ENCODE measurements around the gene MOXD1.

DNA sequence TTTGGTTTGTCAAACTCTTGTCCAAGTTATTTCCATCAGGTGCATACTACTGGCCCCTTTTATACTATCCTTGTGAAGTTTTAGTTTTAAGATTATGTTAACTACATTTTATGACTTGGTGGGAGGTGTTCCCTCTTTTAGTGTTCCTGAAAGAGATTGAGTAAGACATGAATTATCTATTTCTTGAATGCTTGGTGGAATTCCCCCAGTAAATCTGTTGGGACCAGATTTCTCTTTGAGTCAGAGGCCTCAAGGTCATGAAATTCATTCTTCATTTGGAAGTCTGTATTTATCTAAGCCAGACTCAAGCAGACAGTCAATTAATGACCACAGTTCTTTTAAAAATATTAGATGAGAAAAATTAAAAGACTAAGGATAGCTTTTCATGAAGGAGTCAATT lies 81.3 kb downstream of the MOXD1 start:
- TF ChIP-seq, protein P1, sequence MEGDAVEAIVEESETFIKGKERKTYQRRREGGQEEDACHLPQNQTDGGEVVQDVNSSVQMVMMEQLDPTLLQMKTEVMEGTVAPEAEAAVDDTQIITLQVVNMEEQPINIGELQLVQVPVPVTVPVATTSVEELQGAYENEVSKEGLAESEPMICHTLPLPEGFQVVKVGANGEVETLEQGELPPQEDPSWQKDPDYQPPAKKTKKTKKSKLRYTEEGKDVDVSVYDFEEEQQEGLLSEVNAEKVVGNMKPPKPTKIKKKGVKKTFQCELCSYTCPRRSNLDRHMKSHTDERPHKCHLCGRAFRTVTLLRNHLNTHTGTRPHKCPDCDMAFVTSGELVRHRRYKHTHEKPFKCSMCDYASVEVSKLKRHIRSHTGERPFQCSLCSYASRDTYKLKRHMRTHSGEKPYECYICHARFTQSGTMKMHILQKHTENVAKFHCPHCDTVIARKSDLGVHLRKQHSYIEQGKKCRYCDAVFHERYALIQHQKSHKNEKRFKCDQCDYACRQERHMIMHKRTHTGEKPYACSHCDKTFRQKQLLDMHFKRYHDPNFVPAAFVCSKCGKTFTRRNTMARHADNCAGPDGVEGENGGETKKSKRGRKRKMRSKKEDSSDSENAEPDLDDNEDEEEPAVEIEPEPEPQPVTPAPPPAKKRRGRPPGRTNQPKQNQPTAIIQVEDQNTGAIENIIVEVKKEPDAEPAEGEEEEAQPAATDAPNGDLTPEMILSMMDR (IDR thresholded peaks at IDR 0.05) = no peak
- no peak for TF ChIP-seq POLR2A (IDR thresholded peaks at IDR 0.05)

Measured in thyroid gland (tissue), 4 donors.